Measurements from ENCODE around the gene DYNLT1. TPM values are rescaled to one million over a fixed set of nuclear protein-coding genes. Genes with fewer than 3 reads are reported as not detected.

DYNLT1 gene
- polyA plus RNA-seq, 2 of the 4 experiments (the other 2 are of a cell fraction), result 130 to 174 TPM

DNA sequence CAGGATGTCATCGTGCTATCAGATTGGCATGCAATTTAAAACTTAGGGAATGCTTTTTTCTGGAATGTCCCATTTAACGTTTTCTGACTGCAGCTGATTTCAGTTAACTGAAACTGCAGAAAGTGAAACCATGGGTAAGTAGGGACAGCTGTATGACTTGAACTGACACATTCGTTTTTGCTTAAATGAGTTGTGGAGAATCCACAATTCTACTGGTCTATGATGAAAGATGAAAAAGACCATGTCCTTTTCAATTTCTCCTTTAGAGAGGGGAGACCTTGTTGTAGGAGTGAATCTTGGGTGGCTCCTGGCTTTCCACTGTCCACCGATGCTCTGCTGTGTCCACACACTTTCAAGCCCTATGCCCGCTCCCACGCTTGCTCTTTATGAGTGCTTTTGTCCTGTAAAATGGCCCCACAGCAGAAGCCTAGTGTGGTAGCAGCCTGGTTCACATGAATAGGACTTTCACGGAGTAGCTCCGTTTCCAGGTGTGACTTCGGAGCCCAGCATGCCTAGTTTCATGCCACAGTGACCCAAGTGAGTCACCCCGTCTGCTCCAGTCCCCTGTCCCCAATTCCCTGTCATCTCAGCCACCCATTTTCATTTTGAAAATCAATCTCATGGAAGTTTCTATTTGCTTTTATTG is 21.9 kb downstream of the DYNLT1 start (continued):
- TF ChIP-seq KDM5A (IDR thresholded peaks at IDR 0.05) (no peak), JUNB (IDR thresholded peaks at IDR 0.05) (no peak), HDAC2 (IDR thresholded peaks at IDR 0.05) (no peak)

GRCh38 chr6:158621694-158622544 is 22.6 kb downstream of the DYNLT1 start:
- TF ChIP-seq RCOR1 (IDR thresholded peaks at IDR 0.05; ENCODE audit: low read depth, low read length), result no peak
- TF ChIP-seq ATOH8 (CRISPR knock-in tag; IDR thresholded peaks at IDR 0.05; ENCODE audit: low read depth), result no peak
- TF ChIP-seq ZC3H11A (IDR thresholded peaks at IDR 0.05), result no peak
- CTCF ChIA-PET, result interaction anchor here (2.3 kb wide), 1 partner anchor 16 kb away, joined by 9 read pairs; no protein-coding TSS in a partner anchor
- 90% methylated on average over 21 of the region's 25 CpGs for WGBS (ENCODE audit: missing lambda C conversion rate)
- no peak overlapping the region for H3K27ac ChIP-seq
- no peak for FAIRE-seq
- no peak for ATAC-seq
- POLR2A ChIA-PET, result no interaction called here
- H3K9me3 ChIP-seq, result no peaks in the 10 kb centered on the region
- no peak overlapping the region for H3K4me3 ChIP-seq
- H3K4me2 ChIP-seq, result no peak overlapping the region
- H3K4me1 ChIP-seq, result no peaks in the 10 kb centered on the region
- no peak for DNase-seq (ENCODE audit: low read depth in 1 of 2, low spot score in 1 of 2)

GRCh38 chr6:158620963-158621693 is 23.4 kb downstream of the DYNLT1 start:
- ATAC-seq, result no peak
- POLR2A ChIA-PET, result no interaction called here

DNA sequence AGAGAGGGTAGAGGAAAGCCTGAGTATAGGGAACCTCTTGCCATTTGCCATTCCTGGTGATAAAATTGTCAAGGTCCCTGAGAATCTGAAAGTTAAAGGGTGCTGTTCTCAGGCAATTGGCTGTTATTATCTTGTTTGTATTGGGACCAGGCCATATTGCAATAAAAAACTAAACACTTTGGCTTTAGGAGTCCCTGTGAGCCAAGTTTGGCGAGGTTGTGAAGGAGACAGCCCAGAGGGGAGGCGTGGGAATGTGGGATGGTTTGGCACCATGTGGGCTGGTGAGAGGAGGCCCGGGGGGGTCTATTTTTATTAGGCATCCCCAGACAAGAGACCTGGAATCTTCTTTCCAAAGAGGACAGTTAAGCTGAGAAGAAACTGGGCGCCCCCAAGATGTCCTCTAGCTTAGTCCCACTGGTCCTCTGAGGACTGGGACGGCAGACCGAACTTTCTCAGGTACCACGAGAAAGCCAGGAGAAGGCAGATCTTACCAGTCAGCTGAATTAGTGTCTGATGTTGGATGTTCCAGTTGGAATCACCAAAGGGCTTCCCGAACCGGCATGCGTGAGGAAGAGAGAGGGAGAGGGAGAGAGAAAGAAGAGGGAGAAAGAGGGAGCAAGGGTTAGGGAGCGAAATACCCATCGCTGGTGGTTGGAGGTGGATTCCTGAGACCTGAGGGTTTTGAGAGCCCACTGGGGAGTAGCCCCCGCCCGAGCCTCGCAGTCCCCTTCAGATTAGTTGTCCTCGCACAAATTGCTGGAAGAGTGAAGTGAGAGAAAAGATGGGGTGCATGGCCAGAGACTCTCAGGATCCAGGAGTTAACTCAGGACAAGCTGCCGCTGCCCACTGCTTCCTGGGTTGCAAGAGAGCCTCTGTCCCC is 24.4 kb downstream of the DYNLT1 start:
- ChIA-PET CTCF (interaction anchor here (0.7 to 2.3 kb wide), 2 partner anchors 10 to 15 kb away, joined by 3 to 9 read pairs; no protein-coding TSS in a partner anchor), POLR2A (no interaction called here)
- 95% methylated on average over 17 of the region's 17 CpGs for WGBS (ENCODE audit: missing lambda C conversion rate)
- no peak for ATAC-seq
- Histone ChIP-seq H3K4me2 (no peak overlapping the region), H3K9me3 (no peaks in the 10 kb centered on the region), H3K27ac (no peak overlapping the region), H3K4me3 (no peak overlapping the region), H3K4me1 (no peaks in the 10 kb centered on the region)
- no peak for FAIRE-seq
- TF ChIP-seq JUNB (IDR thresholded peaks at IDR 0.05) (no peak), FOSL2 (IDR thresholded peaks at IDR 0.05) (no peak), FOSL2 (CRISPR knock-in tag; IDR thresholded peaks at IDR 0.05) (no peak), POLR2A (IDR thresholded peaks at IDR 0.05; ENCODE audit: low read length) (no peak), ZNF302 (CRISPR knock-in tag; IDR thresholded peaks at IDR 0.05) (no peak), NPAS2 (CRISPR knock-in tag; IDR thresholded peaks at IDR 0.05; ENCODE audit: borderline replicate concordance) (no peak), ESRRA (IDR thresholded peaks at IDR 0.05; ENCODE audit: borderline replicate concordance, low read length) (no peak), MAZ (IDR thresholded peaks at IDR 0.05; ENCODE audit: borderline replicate concordance, low read depth, low read length) (no peak), TFCP2L1 (CRISPR knock-in tag; IDR thresholded peaks at IDR 0.05) (no peak), HOXB5 (CRISPR knock-in tag; IDR thresholded peaks at IDR 0.05) (no peak), CBX2 (IDR thresholded peaks at IDR 0.05; ENCODE audit: borderline replicate concordance, low read depth) (no peak), EHF (CRISPR knock-in tag; IDR thresholded peaks at IDR 0.05) (no peak), CHD4 (IDR thresholded peaks at IDR 0.05; ENCODE audit: borderline replicate concordance) (no peak)
- DNase-seq (ENCODE audit: low read depth in 1 of 2, low spot score in 1 of 2), result no peak

More at GRCh38 chr6:158620963-158621693, 23.4 kb downstream of the DYNLT1 start:
- Histone ChIP-seq H3K4me2 (no peak overlapping the region), H3K9me3 (no peaks in the 10 kb centered on the region), H3K4me3 (no peak overlapping the region), H3K4me1 (no peaks in the 10 kb centered on the region), H3K27ac (no peak overlapping the region)
- 90% methylated on average over 12 of the region's 13 CpGs for WGBS (ENCODE audit: missing lambda C conversion rate)
- TF ChIP-seq ESRRA (IDR thresholded peaks at IDR 0.05; ENCODE audit: borderline replicate concordance, low read length) (no peak), HOXB13 (CRISPR knock-in tag; IDR thresholded peaks at IDR 0.05; ENCODE audit: low read depth) (no peak), MAFK (IDR thresholded peaks at IDR 0.05; ENCODE audit: partially characterized antibody) (no peak), SMC3 (IDR thresholded peaks at IDR 0.05) (no peak), RARB (CRISPR knock-in tag; IDR thresholded peaks at IDR 0.05) (no peak), NFE2L2 (conservative IDR thresholded peaks at IDR 0.05; ENCODE audit: low read length) (no peak), RFX5 (IDR thresholded peaks at IDR 0.05) (no peak), EHMT2 (IDR thresholded peaks at IDR 0.05; ENCODE audit: low read depth) (no peak), PHF8 (IDR thresholded peaks at IDR 0.05; ENCODE audit: borderline replicate concordance, low read depth) (no peak)
- TF ChIP-seq, protein P1, sequence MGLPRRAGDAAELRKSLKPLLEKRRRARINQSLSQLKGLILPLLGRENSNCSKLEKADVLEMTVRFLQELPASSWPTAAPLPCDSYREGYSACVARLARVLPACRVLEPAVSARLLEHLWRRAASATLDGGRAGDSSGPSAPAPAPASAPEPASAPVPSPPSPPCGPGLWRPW (IDR thresholded peaks at IDR 0.05), result no peak
- DNase-seq (ENCODE audit: low read depth in 1 of 2, low spot score in 1 of 2) (no peak), FAIRE-seq (no peak)
- CTCF ChIA-PET, result interaction anchor here (2.3 kb wide), 1 partner anchor 16 kb away, joined by 9 read pairs; no protein-coding TSS in a partner anchor

Data from A549 (cell line).